Gastroesophageal sphincter (tissue), 4 donors: ENCODE measurements around the gene NISCH. TPM values are rescaled to one million over a fixed set of nuclear protein-coding genes. Genes with fewer than 3 reads are reported as not detected.
A peak's percentile ranks its signal among the peaks of the same experiment; 100 is the strongest.

Experiments
- ATAC-seq: fragments of 150-250 bp; one replicate; pipeline ENCODE4 v1.9.1; 2016; ENCODE audit warnings: mild to moderate bottlenecking, moderate library complexity
- H3K27ac ChIP-seq, 4 donors: fragments of 200-600 bp; sonication (generic) in 3 of 4; 1 replicate in 3 of 4; 2 replicates in 1 of 4; pipeline ENCODE4 v1.5.1; 2016 to 2019
- H3K27me3 ChIP-seq: fragments of 200-600 bp; sonication (generic); one replicate; pipeline ENCODE4 v1.5.1; 2019
- H3K36me3 ChIP-seq, 2 donors: fragments of 200-600 bp; sonication (generic); one replicate each; pipeline ENCODE4 v1.5.1; 2019; ENCODE audit warnings: control low read depth in 1 of 2
- H3K4me1 ChIP-seq, 3 donors: fragments of 200-600 bp; sonication (generic); 1 replicate in 2 of 3; 2 replicates in 1 of 3; pipeline ENCODE4 v1.5.1; 2016 to 2019; ENCODE audit warnings: control low read depth in 2 of 3
- H3K4me3 ChIP-seq, 2 donors: fragments of 200-600 bp; sonication (generic); one replicate each; pipeline ENCODE4 v1.5.1; 2019; ENCODE audit warnings: mild to moderate bottlenecking in 1 of 2, moderate library complexity in 1 of 2
- H3K9me3 ChIP-seq, 3 donors: fragments of 200-600 bp; sonication (generic); one replicate each; pipeline ENCODE4 v1.5.1; 2017 to 2019; ENCODE audit warnings: control low read depth in 2 of 3
- CTCF ChIP-seq, 4 experiments: fragments of 200-600 bp in 2 of 4; fragments of 450-650 bp in 2 of 4; sonication (generic) in 1 of 4; IDR thresholded peaks; one replicate each; pipeline ENCODE4 v1.5.1; 2017 to 2019; ENCODE audit warnings: antibody characterized with exemption in 4 of 4, mild to moderate bottlenecking in 2 of 4, moderate library complexity in 2 of 4
- EP300 ChIP-seq: sonication (generic); formaldehyde crosslinking; IDR thresholded peaks from one replicate; pipeline ENCODE4 v1.6.1; 2017; ENCODE audit warnings: antibody characterized with exemption, mild to moderate bottlenecking
- POLR2A ChIP-seq, 2 donors: fragments of 450-650 bp; IDR thresholded peaks; one replicate each; pipeline ENCODE4 v1.6.1; 2017; ENCODE audit warnings: antibody characterized with exemption in 2 of 2, mild to moderate bottlenecking in 2 of 2, moderate library complexity in 1 of 2
- POLR2AphosphoS5 ChIP-seq: sonication (generic); formaldehyde crosslinking; IDR thresholded peaks from one replicate; pipeline ENCODE4 v1.6.1; 2017; ENCODE audit warnings: antibody characterized with exemption
- WGBS, 2 donors: methylation state at CpG; one replicate each; pipeline ENCODE4 v1.1.5; 2018; ENCODE audit warnings: low coverage in 1 of 2; 5-methylcytosine and 5-hydroxymethylcytosine counted together
- total RNA-seq, 4 donors: library from RNA; depleted of rRNA; stranded (reverse); fragments of >200 nt; gene quantifications; one replicate each; pipeline ENCODE4 v1.1.0, GENCODE V29; 2016

The NISCH gene
- total RNA-seq, 4 donors from 2014 or later, result 56.7 to 95.9 (median 78.9) TPM

- peak; percentile 94 for ATAC-seq
- peaks cover 0 to 8% of the 10 kb centered on the region in 2 donors for H3K36me3 ChIP-seq
- TF ChIP-seq CTCF (IDR thresholded peaks at IDR 0.05), result peak in 1 of 4 experiments; percentile 21
- TF ChIP-seq POLR2A (IDR thresholded peaks at IDR 0.05), result peak; percentile 95 to 97
- TF ChIP-seq EP300, result no peak
- peak; percentile 100 for TF ChIP-seq POLR2AphosphoS5
- peak within 1 kb of the TSS; percentile 42 to 77 for H3K4me3 ChIP-seq
- no peaks in the 10 kb centered on the region for H3K27me3 ChIP-seq
- 0% methylated on average over 2 to 9 of the region's 65 CpGs for WGBS, 2 donors
- peaks cover 0 to 78% (median 35%) of the 10 kb centered on the region in 3 donors for H3K4me1 ChIP-seq
- no peaks in the 10 kb centered on the region for H3K9me3 ChIP-seq
- peak within 1 kb of the TSS; percentile 62 to 95 (median 94) for H3K27ac ChIP-seq
These were observed 81.2 kb downstream of the NISCH start, which contains the start of gene UQCC5 for GRCh38 chr3:52536369-52537164. UQCC5 (plus strand) TSS chr3:52536605; CDS start chr3:52536756, 151 bp downstream.

GRCh38 chr3:52537165-52537620 is 81.8 kb downstream of the NISCH start:
- H3K27me3 ChIP-seq, result no peaks in the 10 kb centered on the region
- WGBS, 2 donors, result 5 to 8% methylated on average over 3 to 4 of the region's 6 CpGs
- H3K4me3 ChIP-seq, result peak overlapping the region; percentile 42 to 77
- peak overlapping the region; percentile 62 to 95 (median 94) for H3K27ac ChIP-seq
- peaks cover 0 to 72% (median 29%) of the 10 kb centered on the region in 3 donors for H3K4me1 ChIP-seq
- H3K36me3 ChIP-seq, result peaks cover 0 to 15% of the 10 kb centered on the region in 2 donors
- no peak for ATAC-seq
- no peak for TF ChIP-seq POLR2AphosphoS5
- TF ChIP-seq CTCF (IDR thresholded peaks at IDR 0.05), result peak in 1 of 4 experiments; percentile 7
- no peaks in the 10 kb centered on the region for H3K9me3 ChIP-seq

GRCh38 chr3:52537726-52538421 is 82.5 kb downstream of the NISCH start:
- 66 to 76% methylated on average over 7 of the region's 7 CpGs for WGBS, 2 donors
- H3K36me3 ChIP-seq, result peaks cover 0 to 18% of the 10 kb centered on the region in 2 donors
- TF ChIP-seq POLR2AphosphoS5 (no peak), POLR2A (IDR thresholded peaks at IDR 0.05) (no peak), CTCF (IDR thresholded peaks at IDR 0.05) (no peak), EP300 (no peak)
- H3K4me1 ChIP-seq, result peaks cover 0 to 65% (median 23%) of the 10 kb centered on the region in 3 donors
- peak overlapping the region; percentile 62 to 95 (median 94) for H3K27ac ChIP-seq
- no peaks in the 10 kb centered on the region for H3K27me3 ChIP-seq
- no peak for ATAC-seq
- no peaks in the 10 kb centered on the region for H3K9me3 ChIP-seq
- H3K4me3 ChIP-seq, result peak overlapping the region; percentile 42 to 77

- Histone ChIP-seq H3K4me3 (no peak overlapping the region), H3K27me3 (no peaks in the 10 kb centered on the region), H3K27ac (peak overlapping the region in 3 of 4 donors; percentile 17 to 94 (median 93)), H3K36me3 (peaks cover 0 to 28% of the 10 kb centered on the region in 2 donors), H3K9me3 (no peaks in the 10 kb centered on the region), H3K4me1 (peaks cover 0 to 57% (median 22%) of the 10 kb centered on the region in 3 donors)
- TF ChIP-seq POLR2A (IDR thresholded peaks at IDR 0.05) (no peak), EP300 (no peak), CTCF (IDR thresholded peaks at IDR 0.05) (no peak), POLR2AphosphoS5 (no peak)
- ATAC-seq, result no peak
- WGBS, 2 donors, result 66 to 85% methylated on average over 4 to 5 of the region's 5 CpGs
These were observed 83.7 kb downstream of the NISCH start for GRCh38 chr3:52539010-52539653.
